ENCODE results near the gene MSMB. TPM values are rescaled to one million over a fixed set of nuclear protein-coding genes. Genes with fewer than 3 reads are reported as not detected.

Gene MSMB
- total RNA-seq, 1 experiment from 2014 or later = not detected

DNA sequence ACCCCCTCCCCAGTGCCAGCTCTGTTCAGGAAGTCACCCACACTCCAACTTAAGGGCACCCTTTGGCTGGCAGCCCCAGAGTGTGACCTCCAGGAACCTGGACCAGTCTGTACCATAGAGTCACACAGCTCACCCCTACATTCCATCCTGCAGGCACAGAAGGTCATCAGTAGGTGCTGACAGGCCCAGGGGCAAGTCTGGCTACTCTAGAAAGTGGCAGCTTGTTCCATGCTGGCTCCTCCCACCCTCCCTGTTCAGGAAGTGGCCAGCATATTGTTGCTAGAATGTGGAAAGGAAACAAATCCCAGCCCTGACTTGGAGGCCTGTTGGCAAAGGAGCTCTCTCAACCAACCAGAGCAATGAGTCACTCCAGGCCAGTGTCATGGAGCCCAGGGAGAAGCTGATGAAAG lies 12.5 kb downstream of the MSMB start:
- peak; percentile 89 for DNase-seq (ENCODE audit: low read depth)

DNA sequence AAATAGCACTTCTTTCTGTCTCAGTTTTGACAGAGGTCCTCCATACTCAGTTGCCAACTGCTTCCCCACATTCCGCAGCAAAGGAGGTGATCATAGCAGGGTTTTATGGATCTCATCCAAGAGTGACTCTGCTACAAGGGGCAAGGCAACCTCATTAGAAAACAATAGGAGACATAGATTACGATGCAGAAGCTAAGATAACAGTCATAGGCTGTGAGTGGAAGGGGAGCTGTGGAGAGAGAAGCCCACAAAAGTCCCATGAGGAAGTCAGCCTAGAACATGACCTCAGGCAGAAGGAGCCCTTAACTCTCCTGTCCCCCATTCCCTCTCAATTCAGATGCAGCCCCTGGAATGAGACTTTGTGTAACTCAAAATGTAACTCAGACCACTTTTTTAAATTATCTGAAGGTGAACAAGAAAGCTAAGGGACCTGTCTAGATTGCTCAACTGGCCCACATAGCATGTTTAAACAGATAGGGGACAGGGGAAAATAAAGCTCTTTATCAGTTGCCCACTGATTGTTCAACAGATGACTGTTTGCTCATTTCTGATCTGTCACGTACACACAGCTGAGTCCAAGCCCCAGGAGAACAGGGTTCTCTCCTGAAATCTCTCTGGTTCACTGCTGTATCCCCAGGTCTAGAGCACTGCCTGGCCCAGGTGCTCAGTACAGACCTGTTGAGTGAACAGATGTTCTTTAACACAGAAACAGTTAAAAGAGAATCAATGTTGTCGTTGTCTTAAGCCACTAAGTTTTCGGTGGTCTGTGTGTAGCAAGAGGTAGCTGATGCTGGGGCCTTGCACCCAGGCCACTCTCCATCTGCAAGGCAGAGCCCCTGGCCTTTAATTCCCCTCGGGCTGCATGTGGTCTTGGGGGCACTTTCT lies 14.2 kb downstream of the MSMB start:
- no peak for DNase-seq (ENCODE audit: low read depth)

DNA sequence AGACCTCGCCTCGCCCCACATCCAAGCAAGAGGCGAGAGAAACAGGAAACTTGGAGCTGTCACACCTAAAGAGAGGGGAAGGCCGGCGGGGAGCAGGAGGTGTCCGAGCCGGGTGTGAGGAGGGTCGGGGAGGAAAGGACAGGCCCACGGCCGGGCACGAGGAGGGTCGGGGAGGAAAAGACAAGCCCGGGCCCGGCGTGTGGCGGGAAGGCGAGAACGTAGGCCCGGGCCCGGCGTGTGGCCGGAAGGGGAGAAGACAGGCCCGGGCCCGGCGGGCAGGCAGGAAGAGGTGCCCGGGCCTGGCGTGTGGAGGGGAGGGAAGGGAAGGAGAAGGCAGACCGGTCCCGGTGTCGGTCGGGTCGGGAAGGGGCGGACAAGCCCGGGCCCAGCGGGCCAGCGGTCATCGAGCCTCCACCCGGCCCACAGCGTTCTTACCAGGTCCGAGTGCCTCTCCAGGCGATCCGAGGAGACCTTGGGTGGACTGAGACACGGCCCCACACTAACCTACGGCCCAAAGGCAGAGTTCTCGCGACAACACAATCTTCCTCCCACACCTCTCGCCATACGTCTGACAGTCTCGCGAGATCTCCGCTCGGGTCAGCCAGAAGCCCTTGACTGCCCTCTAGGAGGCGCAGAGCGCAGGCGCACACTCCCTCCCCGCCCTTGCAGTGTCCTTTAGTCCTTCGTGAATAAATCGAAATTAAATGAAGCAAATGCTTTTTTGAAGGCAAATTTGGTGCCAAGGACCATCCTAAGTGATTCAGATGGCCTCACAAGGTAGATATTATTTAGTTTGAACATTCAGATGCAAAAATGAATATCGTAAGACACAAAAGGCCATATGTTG lies 15.8 kb downstream of the MSMB start, which contains the start of gene NCOA4:
Gene NCOA4, minus strand, starts transcription at position 533 of the 847 bp plus-strand sequence. CDS start 13,943 bp downstream, outside the sequence.
- DNase-seq (ENCODE audit: low read depth) = peak; percentile 97

DNA sequence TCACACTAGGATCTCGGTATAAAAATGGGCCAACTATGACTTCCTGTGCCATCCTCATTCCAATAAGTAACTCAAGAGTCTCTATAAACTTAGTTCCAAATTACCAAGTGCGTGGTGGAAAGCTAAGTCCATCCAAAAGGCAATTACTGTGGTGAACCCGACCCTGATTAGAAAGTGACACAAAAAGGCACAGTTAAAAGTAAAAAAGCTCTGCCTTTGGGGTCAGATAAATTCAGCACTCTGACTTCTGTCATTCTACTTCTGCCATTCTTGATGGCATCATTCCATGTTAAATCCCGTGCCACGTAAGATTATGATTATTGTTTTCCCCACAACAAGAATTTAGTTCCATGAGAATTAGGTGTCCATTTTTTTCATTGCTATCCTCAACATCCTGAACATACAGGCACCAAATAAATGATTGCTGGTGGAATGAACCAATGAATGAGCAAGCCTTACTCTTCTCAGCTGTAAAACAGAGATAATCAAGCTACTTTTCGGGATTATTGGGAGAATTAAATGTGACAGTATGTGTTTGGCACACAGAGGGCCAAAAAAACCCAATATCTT lies 16.5 kb downstream of the MSMB start:
- DNase-seq (ENCODE audit: low read depth) = no peak

DNA sequence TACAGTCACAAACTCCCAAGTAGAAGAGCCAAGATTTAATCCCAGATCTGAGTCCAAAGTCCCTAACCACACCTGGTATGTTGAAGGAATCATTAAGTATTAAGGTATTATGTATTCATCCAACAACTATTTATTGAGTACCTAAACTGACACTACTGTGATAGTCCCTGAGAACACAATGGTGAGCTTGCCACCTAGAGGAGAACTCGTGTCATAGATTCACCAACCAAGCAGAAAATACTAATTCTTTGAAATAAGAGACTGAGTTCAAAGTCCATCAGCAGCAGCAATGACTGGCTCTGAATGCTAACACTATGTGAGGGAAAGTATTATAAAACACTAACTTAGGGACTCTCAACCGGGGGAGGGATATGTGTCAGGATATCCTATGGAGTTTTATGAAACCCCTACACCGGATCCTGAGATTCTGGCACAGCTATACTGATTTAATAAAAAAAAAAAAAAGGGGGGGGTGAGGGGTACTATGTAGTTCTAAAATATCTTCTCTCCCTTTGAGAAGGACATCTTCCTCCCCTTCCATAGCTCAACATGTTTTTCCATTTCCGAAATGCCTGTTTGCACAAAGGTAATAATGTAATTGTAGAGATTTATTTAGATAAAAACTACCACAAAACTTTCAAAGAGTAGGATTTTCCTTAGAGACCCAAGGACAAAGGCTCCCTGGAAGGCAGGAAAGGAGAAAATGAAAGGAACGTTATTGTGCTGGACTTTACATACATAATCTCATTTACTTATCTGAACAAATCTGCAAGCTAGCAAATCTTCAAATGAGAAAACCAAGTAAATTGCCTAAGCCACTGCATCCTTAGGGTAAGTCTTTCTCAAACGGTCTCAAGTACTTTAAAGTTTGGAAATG lies 17.2 kb downstream of the MSMB start:
- DNase-seq (ENCODE audit: low read depth) = peak; percentile 74

DNA sequence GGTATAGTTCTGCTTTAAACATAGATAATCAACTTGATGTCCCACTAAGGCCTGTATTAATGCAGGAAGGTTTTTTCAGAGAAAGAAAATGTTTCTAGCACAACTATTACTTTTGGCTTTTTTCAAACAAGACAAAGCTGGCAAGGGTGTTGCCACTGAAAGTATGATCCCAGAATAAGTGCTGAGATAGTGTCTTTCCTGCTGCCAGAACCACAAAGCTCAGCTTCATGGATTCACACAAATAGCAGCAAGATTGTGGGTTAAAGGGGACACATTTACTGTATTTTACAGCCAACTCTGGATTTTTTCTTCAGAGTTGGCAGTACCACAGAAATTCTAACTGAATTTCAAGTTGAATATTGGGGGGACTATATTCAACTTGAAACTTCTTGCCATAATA lies 20.0 kb downstream of the MSMB start:
- no peak for DNase-seq (ENCODE audit: low read depth)

DNA sequence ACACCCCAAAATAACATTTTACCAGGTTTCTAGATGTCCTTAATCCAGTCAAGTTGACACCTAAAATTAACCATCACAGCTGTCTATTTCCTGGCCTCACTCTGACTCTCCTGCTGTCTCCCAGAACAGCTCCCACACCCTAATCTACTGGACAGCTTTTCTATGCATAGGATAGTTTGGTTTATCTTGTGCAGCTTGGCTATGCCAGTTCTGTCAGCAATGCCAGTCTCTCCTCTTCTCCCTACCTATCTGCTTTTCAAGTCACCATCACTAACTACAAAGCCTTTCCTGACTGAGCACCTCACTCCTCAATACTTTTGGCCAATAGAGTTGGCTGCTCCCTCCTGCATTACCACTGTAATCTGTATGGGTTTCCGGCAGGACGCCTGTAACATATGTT lies 20.7 kb downstream of the MSMB start:
- DNase-seq (ENCODE audit: low read depth) = no peak

DNA sequence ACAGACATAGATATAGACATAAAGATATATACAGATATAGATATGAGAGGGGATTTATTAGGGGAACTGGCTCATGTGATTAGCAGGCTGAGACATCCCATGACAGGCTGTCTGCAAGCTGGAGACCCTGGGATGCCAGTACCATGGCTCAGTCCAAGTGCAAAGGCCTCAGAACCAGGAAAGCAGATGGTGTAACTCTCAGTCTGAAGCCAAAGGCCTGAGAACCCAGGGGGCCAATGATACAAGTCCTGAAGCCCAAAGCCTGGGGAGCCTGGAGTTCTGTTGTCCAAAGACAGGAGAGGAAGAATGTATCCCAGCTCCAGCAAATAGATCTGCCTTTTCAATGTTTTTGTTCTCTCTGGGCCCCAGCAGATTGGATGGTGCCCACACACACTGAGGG lies 21.1 kb downstream of the MSMB start:
- no peak for DNase-seq (ENCODE audit: low read depth)

DNA sequence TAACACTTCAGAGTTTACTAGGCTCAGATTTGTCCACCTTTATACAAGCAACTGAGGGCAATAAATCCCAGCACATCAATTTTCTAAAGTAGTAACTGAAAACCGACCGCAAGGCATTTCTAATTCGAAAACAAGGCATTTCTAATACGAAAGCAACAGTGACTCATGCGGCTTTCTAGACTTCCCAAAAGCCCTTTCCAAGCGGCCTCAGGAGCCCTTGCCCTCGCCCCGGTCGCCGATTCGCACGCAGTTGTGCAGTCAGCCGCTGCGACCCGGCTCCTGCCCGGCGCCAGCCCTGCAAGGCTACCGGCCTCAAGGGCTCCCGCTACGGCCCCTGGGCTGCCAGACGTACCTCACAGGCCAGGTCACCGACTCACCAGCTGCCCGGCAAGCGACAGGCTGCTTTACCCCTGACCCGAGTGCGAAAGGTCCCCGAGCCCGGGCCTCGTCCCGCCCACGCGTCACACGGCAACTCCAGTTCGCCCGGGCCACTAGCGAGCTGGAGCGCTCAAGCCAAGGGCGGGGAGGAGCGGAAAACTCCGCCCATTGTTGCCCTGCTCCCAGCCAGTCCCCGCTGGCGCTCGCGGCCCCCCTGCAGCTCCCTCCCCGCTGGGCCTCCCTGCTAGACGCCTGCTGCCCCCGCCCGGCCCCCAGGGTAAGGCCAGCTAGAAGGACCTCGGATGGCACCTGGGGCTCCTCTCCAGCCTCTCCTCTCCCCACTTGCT lies 22.9 kb downstream of the MSMB start:
- peak; percentile 97 for DNase-seq (ENCODE audit: low read depth)

DNA sequence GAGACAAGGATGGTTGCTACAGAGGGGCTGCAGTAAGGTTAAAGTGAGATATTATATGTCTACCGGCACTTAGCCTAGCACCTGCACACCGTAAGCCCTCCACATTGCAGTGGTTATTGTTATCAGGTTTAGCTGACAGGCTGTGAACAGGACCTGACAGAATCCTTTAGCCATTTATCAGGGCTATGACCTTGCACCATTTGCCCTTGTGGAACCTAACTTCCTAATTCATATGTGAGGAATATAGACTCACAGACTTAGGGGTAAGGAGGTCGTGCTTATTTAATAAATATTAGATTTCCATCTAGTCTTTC lies 25.8 kb downstream of the MSMB start:
- DNase-seq (ENCODE audit: low read depth) = no peak

DNA sequence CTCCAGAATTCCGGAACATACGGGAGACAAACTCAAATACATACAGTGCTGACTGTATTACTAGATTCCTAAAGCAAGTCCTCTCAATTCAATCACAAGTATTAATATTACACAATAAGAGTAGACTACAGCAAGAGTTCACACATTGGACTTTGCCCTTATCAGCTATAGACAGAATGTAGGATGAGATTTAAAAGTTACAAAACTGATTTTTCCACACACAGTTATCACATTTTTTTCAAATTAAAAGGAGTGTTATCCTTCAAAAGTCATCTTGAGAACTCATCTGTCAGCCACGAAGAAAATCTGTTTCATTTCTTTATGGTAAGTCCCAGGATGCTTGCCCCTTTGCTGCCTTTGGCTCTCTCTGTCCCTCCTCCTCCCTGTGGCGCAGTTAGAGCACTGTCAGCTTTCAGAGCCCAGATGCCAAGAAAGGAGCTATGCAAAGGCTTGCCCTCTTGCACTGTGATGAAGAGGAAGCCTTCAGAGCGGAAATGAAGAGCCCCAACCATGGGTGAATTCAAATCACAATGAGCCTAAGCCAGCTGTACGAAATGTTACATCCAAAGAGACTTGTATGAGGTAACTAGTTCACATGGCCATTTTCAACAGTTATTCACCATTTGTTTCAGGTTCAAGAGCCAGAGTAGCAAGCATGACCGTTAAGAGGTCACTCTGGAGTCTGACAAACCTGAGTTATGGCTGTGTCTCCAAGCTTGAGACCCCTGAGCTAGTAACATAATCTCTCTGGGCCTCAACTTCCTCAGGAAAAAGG lies 26.3 kb downstream of the MSMB start:
- no peak for DNase-seq (ENCODE audit: low read depth)

DNA sequence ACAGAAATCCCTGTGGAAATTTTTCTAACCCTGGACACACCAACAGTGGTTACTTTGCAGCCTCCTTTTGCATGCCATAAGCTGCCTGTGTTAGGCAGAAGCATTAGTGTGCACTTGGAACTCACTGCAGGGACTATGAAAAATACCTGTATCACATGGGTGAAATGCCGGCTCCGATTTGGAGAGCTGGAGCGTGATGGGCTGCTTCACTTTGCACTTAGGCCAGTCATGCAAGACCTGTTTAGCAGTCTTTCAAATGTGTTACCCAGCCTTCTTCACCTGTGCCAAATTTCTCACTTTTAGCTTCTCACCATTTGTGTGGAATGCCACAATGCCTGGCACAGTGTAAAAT lies 26.9 kb downstream of the MSMB start:
- DNase-seq (ENCODE audit: low read depth) = no peak

DNA sequence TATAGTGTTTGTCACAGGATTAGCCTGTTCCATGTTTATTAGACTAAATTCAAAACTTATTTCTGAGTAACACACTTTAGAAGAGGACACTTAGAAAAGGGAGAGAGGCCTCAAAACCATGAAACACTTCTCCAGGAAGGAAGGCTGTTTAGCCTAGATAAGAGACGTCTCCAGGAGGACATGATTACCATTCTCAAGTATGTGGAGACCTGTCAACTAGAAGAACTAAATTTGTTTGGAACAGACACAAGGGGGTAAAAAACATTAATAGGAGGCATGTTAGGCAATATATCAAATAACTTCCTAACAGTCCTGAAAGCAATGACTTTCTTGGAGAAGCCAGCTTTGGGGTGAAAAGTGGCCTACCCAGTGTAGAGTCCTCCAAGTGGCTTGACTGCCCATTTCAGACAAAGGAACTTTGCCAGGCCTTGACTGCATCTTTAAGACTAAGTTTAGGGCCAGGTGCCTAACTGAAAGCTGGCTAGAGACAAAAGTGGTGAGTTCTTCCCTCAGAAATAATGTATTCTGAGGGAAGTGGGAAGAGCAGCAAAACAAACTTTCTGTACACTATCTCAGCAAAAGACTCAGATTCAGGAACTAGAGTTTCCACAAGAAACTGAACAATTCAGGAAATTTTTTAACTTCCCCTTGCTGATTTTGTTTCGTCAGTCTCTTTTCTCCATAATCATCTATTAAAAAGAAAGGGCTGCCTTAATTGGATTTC lies 27.5 kb downstream of the MSMB start:
- DNase-seq (ENCODE audit: low read depth) = no peak

DNA sequence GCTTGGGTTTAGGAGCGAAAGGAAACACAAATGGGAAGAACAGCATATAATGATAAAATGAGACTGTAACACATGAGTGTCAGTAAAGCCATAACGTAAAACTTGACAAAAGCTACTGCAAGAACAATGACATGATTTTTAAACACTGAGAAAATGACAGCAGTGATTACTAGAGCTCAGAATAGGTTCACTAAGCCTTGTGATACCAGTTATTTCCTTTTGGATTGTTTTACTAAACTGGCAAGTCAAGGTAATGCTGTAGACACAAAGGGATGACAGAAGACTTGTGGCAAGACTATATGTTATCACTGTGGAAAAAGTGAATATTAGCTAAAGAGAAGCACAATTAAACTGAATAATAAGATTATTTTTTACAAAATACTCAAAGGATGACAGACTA lies 28.3 kb downstream of the MSMB start:
- DNase-seq (ENCODE audit: low read depth) = no peak

DNA sequence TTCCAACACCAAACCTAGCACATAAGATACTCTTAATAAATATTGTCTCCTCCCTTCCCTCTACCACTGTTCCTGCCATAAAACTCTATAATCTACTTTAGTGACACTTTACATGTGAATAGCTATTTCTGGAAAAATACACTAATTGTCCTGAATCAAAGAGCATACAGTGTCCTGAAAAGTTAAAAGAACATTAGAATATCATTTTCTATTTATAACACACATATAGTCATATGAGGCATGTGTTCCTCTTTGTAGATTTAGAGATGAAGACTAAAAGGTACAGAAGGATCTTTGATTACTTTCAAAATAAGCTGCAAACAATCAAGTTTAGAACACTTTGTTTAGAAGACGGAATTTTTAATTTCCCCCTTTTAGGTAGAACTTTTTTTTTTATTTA lies 29.3 kb downstream of the MSMB start:
- no peak for DNase-seq (ENCODE audit: low read depth)

DNA sequence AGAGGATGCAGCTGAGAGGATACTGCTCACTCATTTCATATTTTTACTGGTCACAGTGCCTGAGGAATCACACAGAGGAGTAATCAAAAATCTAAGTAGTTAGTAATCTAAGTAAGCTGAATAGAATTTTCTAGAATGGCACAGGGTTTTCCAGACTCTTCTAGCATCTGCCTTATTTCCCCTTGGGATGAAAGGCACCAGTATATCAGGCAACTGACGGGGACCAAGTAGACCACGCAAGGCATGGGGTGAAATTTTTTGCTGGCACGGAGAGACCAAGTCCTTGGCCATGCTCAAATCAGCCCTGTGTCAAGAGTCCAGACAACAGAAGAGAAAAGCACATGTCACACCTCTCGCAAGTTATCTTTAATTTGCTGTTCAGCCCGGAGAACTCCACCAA lies 29.9 kb downstream of the MSMB start:
- no peak for DNase-seq (ENCODE audit: low read depth)

DNA sequence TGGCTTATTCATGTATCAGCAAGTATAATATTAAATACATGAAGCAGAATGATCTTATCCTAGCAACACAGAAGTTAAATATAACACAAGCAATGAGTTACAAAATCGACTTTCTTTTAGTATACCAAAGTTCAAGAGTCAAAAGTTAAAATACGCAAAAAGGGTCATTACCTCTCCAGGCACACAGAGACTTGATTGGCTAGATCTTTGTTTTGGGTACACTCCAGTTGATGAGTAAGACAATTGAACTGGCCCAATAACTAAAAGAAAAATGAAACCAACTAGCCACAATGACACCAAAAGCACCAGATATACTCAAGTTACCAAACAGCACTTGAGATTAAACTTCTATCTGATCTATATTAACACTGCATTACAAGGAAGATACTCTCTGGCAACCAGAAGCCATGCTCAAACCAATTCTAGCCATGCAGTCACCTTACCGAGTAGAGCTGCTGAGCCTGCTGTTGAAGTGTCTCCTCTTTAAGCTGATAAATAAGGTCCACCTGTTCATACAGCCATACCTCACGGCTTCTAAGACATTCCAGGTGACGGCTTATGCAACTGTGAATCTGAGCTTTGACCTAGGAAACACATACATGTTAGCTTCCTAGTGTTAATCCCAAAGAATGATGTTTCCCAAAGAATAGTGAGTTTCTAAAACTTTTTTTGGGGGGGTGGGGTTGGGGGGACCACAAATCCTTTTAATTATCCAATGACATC lies 31.2 kb downstream of the MSMB start:
- peak; percentile 30 for DNase-seq (ENCODE audit: low read depth)

DNA sequence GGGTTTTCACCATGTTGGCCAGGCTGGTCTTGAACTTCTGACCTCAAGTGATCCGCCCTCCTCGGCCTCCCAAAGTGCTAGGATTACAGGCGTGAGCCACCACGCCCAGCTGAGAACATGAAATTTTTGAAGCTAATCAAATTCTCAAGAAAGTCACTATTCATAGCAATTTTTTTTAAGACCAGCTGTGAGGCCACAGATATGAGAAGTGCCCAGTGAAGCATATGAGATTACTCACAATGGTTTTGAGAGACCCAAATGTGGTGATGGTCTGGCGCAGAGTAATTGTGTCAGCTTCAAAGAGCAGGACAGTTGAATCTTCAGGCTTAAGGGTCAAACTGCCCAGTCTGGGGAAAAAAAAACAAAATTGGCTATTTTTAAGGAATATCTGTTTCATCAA lies 31.9 kb downstream of the MSMB start:
- DNase-seq (ENCODE audit: low read depth) = no peak

DNA sequence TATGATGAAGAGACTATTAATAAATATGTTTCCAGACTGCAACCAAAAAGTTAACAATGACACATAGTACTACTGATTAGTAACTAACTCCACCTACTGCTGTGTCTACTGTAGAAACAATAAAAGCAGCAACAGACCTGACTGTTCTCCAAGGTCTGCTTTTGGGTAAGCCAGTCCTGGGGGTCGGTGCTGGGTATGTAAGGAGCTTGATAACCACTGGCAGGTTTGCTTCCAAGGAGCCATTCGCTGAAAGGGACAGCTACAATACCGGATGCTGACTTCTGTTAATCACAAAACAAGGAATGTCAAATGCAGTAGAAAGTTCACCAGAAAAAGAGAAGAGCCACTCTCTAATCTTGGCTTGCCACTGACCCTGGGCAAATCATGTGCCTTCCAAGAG lies 33.3 kb downstream of the MSMB start:
- no peak for DNase-seq (ENCODE audit: low read depth)
